Transverse colon (tissue), 3 donors: ENCODE measurements around the gene ENDOV.

Experiments
- EP300 ChIP-seq: sonication (generic); formaldehyde crosslinking; IDR thresholded peaks from one replicate; pipeline ENCODE4 v1.6.1; 2017; ENCODE audit warnings: antibody characterized with exemption, low read depth
- POLR2A ChIP-seq: fragments of 450-650 bp; IDR thresholded peaks from one replicate; pipeline ENCODE4 v1.6.1; 2016; ENCODE audit warnings: antibody characterized with exemption, mild to moderate bottlenecking, moderate library complexity
- TF ChIP-seq, protein P1 (sequence below), 5 experiments: fragments of 200-600 bp in 3 of 5; fragments of 450-650 bp in 2 of 5; sonication (generic) in 3 of 5; IDR thresholded peaks; 1 replicate in 2 of 5; 2 replicates in 3 of 5; pipeline ENCODE4 v1.5.1; 2016 to 2017; ENCODE audit warnings: antibody characterized with exemption in 5 of 5, inconsistent platforms in 3 of 5, mild to moderate bottlenecking in 2 of 5, moderate library complexity in 1 of 5

DNA sequence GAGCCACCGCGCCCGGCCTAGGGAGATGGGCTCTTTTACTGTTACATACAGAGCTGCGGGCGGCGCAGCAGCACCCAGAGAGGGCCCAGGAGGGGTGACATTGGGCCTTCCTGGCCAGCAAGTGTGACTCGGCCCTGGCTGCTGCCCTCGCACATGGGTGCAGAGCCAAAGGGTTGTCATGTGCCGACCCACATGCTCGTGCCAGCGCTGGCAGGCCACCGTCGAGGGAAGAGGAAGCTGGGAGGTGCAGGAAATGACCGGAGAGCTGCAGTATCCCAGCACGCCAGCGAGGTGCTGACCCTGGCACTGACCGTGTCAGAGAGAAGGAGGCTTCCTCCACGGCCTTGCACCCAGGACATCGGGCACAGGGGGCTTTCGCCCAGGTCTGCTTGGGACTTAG lies 8.0 kb downstream of the ENDOV start:
- TF ChIP-seq, protein P1, sequence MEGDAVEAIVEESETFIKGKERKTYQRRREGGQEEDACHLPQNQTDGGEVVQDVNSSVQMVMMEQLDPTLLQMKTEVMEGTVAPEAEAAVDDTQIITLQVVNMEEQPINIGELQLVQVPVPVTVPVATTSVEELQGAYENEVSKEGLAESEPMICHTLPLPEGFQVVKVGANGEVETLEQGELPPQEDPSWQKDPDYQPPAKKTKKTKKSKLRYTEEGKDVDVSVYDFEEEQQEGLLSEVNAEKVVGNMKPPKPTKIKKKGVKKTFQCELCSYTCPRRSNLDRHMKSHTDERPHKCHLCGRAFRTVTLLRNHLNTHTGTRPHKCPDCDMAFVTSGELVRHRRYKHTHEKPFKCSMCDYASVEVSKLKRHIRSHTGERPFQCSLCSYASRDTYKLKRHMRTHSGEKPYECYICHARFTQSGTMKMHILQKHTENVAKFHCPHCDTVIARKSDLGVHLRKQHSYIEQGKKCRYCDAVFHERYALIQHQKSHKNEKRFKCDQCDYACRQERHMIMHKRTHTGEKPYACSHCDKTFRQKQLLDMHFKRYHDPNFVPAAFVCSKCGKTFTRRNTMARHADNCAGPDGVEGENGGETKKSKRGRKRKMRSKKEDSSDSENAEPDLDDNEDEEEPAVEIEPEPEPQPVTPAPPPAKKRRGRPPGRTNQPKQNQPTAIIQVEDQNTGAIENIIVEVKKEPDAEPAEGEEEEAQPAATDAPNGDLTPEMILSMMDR (IDR thresholded peaks at IDR 0.05) = no peak
- TF ChIP-seq EP300 (no peak), POLR2A (no peak)
